Hematopoietic multipotent progenitor cell treated with erythropoietin and hydrocortisone succinate and interleukin-3 and kit ligand, for 4 days (in vitro differentiated cells): Measurements from ENCODE around the gene MUC5B.
"Not testable (repeated sequence)": the region's sequence is repeated elsewhere in the genome, so short reads cannot be mapped to it uniquely, and the experiment has no call there.

ENCODE experiments used
- DNase-seq: peaks from one replicate; pipeline ENCODE4 v3.0.0-alpha.2; 2015

Gene MUC5B

GRCh38 chr11:1203505-1204271 is 19.2 kb upstream of the MUC5B start:
- DNase-seq = no peak

DNA sequence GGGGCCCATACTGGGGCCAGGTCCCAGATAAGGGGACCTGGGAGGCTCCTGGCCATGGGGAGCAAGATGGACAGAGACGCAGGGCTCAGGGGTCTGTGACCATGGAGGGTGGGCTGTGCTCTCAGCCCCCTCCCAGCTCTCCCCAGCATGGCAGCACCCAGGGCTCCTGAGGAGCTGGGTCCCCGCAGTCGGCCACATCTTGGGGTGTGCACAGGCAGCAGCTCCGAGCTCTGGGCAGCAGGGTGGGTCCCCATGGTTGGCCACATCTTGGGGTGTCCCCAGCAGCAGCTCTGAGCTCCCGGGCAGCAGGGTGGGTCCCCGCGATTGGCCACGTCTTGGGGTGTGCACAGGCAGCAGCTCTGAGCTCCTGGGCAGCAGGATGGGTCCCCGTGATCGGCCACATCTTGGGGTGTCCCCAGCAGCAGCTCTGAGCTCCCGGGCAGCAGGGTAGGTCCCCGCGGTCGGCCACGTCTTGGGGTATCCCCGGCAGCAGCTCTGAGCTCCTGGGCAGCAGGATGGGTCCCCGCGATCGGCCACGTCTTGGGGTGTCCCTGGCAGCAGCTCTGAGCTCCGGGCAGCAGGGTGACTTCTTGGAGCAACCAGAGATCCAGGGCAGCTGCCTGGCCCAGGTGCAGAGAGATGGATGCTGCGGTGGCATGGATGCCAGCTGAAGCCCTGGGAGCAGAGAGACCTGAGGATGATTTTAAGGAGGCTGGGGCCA is 18.3 kb upstream of the MUC5B start:
- no peak for DNase-seq

DNA sequence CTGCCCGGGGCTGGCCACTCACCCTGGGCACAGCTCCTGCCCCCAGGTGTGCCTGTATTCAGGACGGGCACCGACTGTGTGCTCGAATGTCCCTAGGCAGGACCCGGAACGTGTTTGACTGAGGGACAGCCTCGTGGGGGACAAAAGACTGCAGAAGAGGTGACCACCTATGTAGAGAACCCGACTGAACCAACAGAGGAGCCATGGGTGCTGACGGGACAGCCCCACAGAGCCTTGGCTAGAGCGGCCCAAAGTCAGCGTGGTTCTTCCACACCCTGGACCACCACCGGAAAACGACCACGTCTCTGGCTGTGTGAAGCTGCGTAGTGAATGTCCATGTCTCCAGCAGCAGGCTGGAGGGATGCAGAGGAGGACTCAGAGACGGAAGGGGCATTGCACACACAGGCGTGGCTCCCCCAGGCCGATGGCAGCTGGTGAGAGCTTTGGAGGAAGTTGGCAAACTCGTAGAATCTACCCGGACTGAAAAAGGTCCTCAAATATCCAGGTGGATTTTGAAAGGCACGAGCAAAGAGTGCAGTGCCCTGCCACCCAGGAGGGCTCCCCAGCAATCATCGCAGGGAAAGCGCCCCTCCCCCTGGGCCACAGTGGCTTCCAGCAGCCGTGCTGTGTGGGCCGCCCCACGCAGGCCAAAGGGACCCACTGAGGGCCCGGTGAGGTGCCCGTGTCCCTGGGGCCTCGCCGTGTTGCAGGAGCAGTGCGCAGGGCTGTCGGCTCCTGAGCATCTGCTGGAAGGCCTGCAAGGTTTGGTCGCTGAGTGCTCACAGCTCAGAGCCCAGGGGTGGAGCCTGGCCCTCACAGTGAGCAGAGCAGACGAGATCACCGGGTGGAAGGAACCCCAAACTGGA is 17.5 kb upstream of the MUC5B start:
- no peak for DNase-seq

GRCh38 chr11:1205987-1206331 is 16.9 kb upstream of the MUC5B start:
- no peak for DNase-seq

DNA sequence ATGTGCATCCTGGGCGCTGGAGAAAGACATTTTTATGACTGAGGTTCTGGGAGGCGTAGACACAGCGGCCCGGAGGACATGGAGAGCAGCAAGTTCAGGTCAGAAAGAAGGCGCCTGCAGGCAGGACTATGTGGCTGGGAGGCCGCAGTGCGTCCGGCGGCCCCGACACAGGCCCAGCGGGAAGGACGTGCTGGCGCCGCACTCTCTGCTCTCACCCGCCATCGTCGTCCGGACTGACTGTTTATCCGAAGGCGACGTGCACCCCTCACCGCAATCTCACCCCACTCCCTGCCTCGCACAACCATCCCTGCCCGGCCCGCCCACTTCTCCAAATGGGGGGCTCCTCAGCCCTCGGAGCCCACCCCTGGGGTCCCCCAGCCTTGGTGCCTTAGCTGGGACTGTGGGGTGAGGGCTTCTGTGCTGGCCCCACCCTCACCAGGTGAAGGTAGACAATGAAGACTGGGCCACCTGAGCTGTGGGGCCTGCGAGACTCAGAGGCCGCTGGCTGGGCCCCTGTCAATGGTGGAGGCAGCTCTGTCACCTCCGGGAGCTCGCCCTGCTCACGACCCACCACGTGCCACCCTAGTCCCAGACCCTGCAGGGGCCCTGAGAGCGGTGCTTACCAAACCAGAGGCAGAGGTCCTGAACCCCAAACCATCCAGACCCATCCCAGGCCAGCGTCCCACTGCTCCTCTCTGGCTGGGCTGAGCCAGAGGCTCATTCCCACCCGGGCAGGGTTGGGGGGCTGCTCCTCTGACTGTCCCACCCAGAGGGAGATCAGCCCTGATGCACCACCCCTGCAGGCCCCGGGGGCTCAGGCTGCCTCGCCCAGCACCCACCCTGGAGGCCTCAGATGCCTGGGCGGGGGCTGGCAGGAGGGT is 16.2 kb upstream of the MUC5B start:
- DNase-seq = no peak

GRCh38 chr11:1207401-1208143 is 15.3 kb upstream of the MUC5B start:
- DNase-seq = no peak

GRCh38 chr11:1208144-1208393 is 14.8 kb upstream of the MUC5B start:
- no peak for DNase-seq

- no peak for DNase-seq
These were observed 14.2 kb upstream of the MUC5B start for GRCh38 chr11:1208394-1209261.

GRCh38 chr11:1209371-1210057 is 13.4 kb upstream of the MUC5B start:
- DNase-seq = no peak

DNA sequence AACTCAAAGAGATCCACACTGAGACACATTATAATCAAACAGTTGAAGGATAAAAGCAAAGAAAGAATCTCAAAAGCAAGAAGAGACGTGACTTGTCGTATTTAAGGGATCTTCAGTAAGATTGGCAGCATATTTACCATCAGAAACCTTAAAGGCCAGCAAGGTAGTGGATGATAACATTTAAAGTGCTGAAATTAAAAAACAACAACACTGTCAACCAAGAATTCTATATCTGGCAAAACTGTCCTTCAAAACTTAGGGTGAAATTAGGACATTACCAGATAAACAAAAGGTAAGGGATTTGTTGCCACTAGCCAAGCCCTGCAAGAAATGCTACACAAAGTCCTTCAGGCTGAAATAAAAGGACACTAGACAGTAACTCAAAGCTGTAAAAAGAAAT is 11.0 kb upstream of the MUC5B start:
- DNase-seq = no peak

DNA sequence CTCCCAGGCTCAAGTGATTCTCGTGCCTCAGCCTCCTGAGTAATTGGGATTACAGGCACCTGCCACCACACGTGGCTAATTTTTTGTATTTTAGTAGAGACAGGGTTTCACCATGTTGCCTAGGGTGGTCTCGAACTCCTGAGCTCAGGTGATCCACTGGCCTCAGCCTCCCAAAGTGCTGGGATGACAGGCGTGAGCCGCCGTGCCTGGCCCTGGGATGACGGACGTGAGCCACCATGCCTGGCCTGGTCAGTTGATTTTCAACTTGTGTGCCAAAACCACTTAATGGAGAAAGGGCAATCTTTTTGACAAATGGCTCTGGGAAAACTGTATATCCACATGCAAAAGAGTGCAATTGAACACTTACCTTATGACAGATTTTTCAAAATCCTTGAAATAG is 7.0 kb upstream of the MUC5B start:
- not testable (repeated sequence) for DNase-seq

- DNase-seq = no peak
These were observed 5.7 kb upstream of the MUC5B start for GRCh38 chr11:1217151-1217550.

DNA sequence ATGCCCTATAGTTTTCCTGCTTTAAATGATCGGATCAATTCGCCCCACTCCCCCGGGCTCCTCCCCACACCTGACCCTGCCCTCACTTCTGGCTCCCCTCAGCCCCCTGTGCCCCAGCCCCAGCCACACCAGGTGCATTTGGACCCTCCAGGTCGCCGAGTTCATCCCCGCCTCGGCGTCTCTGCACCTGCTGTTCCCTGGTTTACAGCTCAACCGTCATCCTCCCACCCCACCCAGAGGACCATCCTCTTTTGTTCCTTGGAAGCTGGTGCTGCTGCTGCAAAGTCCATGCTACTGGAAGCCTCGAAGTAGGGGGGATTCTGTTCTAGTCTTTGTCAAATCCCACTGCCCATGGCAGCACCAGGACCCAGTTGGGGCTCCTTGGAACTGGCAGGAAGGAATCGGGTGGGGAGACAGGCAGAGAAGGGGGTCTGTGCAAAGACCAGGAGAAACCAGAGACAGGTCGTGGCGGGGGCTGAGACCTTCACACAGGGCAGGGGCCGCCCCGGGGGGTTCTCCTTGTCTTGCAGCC is 4.5 kb upstream of the MUC5B start:
- DNase-seq = no peak

- DNase-seq = no peak
These were observed 3.9 kb upstream of the MUC5B start for GRCh38 chr11:1218788-1219445.

- DNase-seq = no peak
These were observed 3.4 kb upstream of the MUC5B start for GRCh38 chr11:1219446-1219833.

DNA sequence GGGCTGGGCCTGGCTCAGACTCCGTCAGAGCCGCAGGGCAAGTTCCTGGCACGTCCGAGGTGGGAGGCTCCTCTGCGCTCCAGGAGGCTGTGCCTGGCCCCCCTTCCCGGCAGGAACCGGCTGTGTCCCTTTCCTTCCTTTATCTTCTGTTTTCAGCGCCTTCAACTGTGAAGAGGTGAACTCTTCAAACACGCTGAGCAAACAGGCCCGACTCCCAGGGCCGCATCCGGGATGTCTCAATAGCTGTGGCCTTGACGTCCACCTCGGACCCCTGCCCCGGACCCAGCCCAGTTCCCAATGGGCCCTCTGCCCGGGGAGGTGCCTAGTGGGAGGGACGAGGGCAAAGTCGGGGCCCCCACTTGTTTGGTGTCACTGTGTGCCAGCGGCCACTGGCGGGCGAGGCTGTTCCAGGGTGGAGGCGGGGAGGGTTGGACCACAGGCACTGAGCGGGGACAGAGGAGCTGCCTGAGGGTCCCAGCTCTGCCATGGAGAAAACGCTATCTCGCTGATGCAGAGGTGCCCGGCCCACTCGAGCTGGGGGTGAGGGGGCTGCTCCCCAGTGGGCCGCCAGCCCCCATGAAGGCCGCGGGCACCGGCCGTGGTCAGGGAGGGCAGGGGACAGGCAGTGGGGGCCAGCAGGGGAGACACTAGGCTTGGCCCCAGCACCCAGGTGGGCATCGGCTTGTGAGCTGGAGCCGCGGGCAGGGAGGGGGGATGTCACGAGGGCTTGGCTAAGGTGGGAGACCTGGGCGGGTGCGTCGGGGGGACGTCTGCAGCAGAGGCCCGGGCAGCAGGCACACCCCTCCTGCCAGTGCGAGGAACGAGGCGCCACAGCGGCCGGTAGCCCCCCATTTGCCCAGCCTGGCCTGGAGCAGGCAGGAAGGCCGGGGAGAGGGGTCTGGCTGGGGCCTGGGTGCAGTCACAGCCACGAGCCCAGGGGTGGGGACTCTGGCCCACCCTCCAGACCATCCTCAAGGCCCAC is 2.7 kb upstream of the MUC5B start:
- no peak for DNase-seq

- no peak for DNase-seq
These were observed 1.7 kb upstream of the MUC5B start for GRCh38 chr11:1220941-1221721.

DNA sequence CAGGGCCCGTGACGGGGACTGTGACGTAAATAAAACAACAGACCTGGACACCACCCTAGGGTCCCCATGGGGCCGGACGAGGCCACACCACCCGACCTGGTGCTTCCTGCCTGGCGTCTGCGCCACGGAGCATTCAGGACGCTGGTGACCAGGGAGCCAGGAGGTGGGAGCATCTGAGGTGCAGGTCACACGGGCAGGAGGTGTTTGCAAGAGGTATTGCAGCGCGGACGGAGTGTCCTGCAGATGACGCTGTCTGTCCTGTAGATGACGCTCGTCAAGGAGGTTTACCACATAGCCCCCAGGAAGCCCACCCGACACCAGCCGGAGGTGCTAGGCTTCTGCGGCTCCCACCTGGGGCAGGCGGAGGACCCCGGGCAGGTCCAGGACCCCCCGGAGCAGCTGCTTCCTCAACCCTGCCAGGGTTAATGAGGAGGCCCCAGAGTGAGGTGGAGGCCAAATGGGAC is 986 bp upstream of the MUC5B start:
- DNase-seq = no peak
